Tibial nerve (tissue), 3 donors: ENCODE measurements around the gene P3H4.

ENCODE experiments used
- CTCF ChIP-seq, 5 experiments: fragments of 200-600 bp in 3 of 5; fragments of 450-650 bp in 2 of 5; sonication (generic) in 3 of 5; IDR thresholded peaks; one replicate each; pipeline ENCODE4 v1.5.1; 2016 to 2019; ENCODE audit warnings: antibody characterized with exemption in 5 of 5, mild to moderate bottlenecking in 3 of 5, moderate library complexity in 2 of 5
- POLR2A ChIP-seq, 2 donors: fragments of 450-650 bp; IDR thresholded peaks; one replicate each; pipeline ENCODE4 v1.6.1; 2017; ENCODE audit warnings: antibody characterized with exemption in 2 of 2, mild to moderate bottlenecking in 2 of 2, moderate library complexity in 2 of 2

- TF ChIP-seq CTCF (IDR thresholded peaks at IDR 0.05) (no peak), POLR2A (IDR thresholded peaks at IDR 0.05) (no peak)
Observed at GRCh38 chr17:41835214-41835799, 23.6 kb upstream of the P3H4 start.
